GM12878 (cell line): ENCODE data around the gene TEX51. TPM values are rescaled to one million over a fixed set of nuclear protein-coding genes. Genes with fewer than 3 reads are reported as not detected.

Experiments
- ATAC-seq: fragments of 200-7000 bp; cut with Tn5 transposase; 3 replicates; pipeline ENCODE4 v1.9.1; 2020; ENCODE audit warnings: mild to moderate bottlenecking, moderate library complexity
- BruUV-seq: library from RNA; stranded (reverse); fragments of 400-500 nt; replicated peaks from 2 replicates; lab custom pipeline; 2021; lab: Mats Ljungman, UMichigan
- CTCF ChIA-PET: fragments of 300-600 bp; sonication (Branson Sonifier 250); formaldehyde crosslinking; extraction: SDS; loops from one replicate; lab custom pipeline; 2021; ENCODE audit warnings: inconsistent platforms; lab: Yijun Ruan, JAX
- POLR2A ChIA-PET: fragments of 350-600 bp; formaldehyde crosslinking; extraction: SDS; loops from one replicate; lab custom pipeline; 2021; ENCODE audit warnings: inconsistent platforms; lab: Charles Lee
- RAD21 ChIA-PET: fragments of 300-600 bp; sonication (Branson Sonifier 250); formaldehyde crosslinking; loops from one replicate; lab custom pipeline; 2023; ENCODE audit warnings: antibody characterized with exemption; ENCODE audit not compliant: unreplicated experiment; lab: Charles Lee
- SMC1A ChIA-PET: fragments of 300-600 bp; sonication (Branson Sonifier 250); formaldehyde crosslinking; loops from one replicate; lab custom pipeline; 2023; ENCODE audit not compliant: unreplicated experiment, uncharacterized antibody; lab: Charles Lee
- DNase-seq: peaks from one replicate; pipeline ENCODE4 v3.0.0-alpha.2; 2011; ENCODE audit warnings: low read depth, low spot score
- FAIRE-seq: peaks from 3 replicates; lab custom pipeline; 2011; peaks lifted over from hg19 to GRCh38; lab: Jason Lieb, UNC
- H2AFZ ChIP-seq: 2 replicates; pipeline ENCODE4 v1.6.0; 2011; ENCODE audit warnings: low read depth, low read length, control low read depth; ENCODE audit not compliant: control insufficient read depth
- H3K27ac ChIP-seq: 2 replicates; pipeline ENCODE4 v1.5.1; 2011; ENCODE audit warnings: control low read depth; ENCODE audit not compliant: control insufficient read depth, insufficient read depth
- H3K27me3 ChIP-seq, 2 experiments: replicated peaks in 1 of 2; 2 replicates each; pipeline versions ENCODE4 v1.6.0 to v1.6.1; 2011; ENCODE audit warnings: low read length in 1 of 2; ENCODE audit not compliant: control insufficient read depth in 2 of 2, insufficient read depth in 2 of 2
- H3K36me3 ChIP-seq, 2 experiments: 2 replicates each; pipeline ENCODE4 v1.5.1; 2011; ENCODE audit warnings: low read length in 1 of 2; ENCODE audit not compliant: control insufficient read depth in 2 of 2, insufficient read depth in 2 of 2
- H3K4me1 ChIP-seq: 2 replicates; pipeline ENCODE4 v1.6.1; 2011; ENCODE audit warnings: mild to moderate bottlenecking, low read length, moderate library complexity, mixed read lengths; ENCODE audit not compliant: control insufficient read depth, insufficient read depth
- H3K4me2 ChIP-seq: 2 replicates; pipeline ENCODE4 v1.6.0; 2011; ENCODE audit warnings: control low read depth; ENCODE audit not compliant: control insufficient read depth, insufficient read depth
- H3K4me3 ChIP-seq: fragments of 200-600 bp; sonication (generic); 2 replicates; pipeline ENCODE4 v1.5.1; 2016
- H3K79me2 ChIP-seq: 2 replicates; pipeline ENCODE4 v1.6.0; 2011; ENCODE audit warnings: low read length; ENCODE audit not compliant: control insufficient read depth, insufficient read depth
- H3K9ac ChIP-seq: 2 replicates; pipeline ENCODE4 v1.8.0; 2011; ENCODE audit warnings: low read length, control low read depth, mixed read lengths; ENCODE audit not compliant: control insufficient read depth, insufficient read depth
- H3K9me3 ChIP-seq: replicated peaks from 3 replicates; pipeline ENCODE4 v1.5.1; 2011; ENCODE audit warnings: mild to moderate bottlenecking, low read length; ENCODE audit not compliant: control insufficient read depth, insufficient read depth
- H4K20me1 ChIP-seq: 2 replicates; pipeline ENCODE4 v1.6.0; 2011; ENCODE audit not compliant: control insufficient read depth, insufficient read depth
- FOXM1 ChIP-seq: IDR thresholded peaks from 2 replicates; pipeline ENCODE4 v1.6.1; 2012; ENCODE audit warnings: low read depth, mild to moderate bottlenecking, inconsistent platforms, low read length, moderate library complexity
- RAD21 ChIP-seq: IDR thresholded peaks from 2 replicates; pipeline ENCODE4 v1.6.1; 2011; ENCODE audit warnings: mild to moderate bottlenecking, low read depth, low read length, moderate library complexity; ENCODE audit not compliant: insufficient read depth
- TAF1 ChIP-seq: IDR thresholded peaks from 2 replicates; pipeline ENCODE4 v1.6.1; 2011; ENCODE audit warnings: mild to moderate bottlenecking, low read depth, low read length, borderline replicate concordance
- WGBS: methylation state at CpG from one replicate; pipeline ENCODE4 v1.1.6; 2016; ENCODE audit warnings: low lambda C conversion rate; ENCODE audit not compliant: insufficient replicate concordance, insufficient coverage; ENCODE audit errors: missing lambda C conversion rate; 5-methylcytosine and 5-hydroxymethylcytosine counted together
- in situ Hi-C: fragments of 300-500 bp; cut with MboI; formaldehyde crosslinking; loops from 9 replicates; pipeline ENCODE4 v1.14.3; 2018; ENCODE audit warnings: mixed read lengths
- intact Hi-C: fragments of 100-400 bp; cut with micrococcal nuclease; formaldehyde crosslinking; loops from one replicate; pipeline ENCODE4 v1.14.2; 2022; ENCODE audit not compliant: unreplicated experiment
- polyA plus RNA-seq, 11 experiments: library from polyadenylated mRNA; depleted of rRNA in 4 of 11; unstranded in 6 of 11; stranded (reverse) in 5 of 11; fragments of >200 nt; fragmentation: Nextera tagmentation in 4 of 11; fragmentation: Illumina TruSeq in 1 of 11; extraction: Ambion mirVana in 4 of 11; extraction: Trizol in 1 of 11; gene quantifications; 1 replicate in 1 of 11; 2 replicates in 10 of 11; pipeline versions ENCODE4 v1.2.1 to v1.2.3, GENCODE V29; 2011 to 2016; ENCODE audit warnings: inconsistent platforms in 2 of 11, missing spikeins in 2 of 11, low read depth in 1 of 11
- total RNA-seq, 4 experiments: library from RNA; depleted of rRNA in 3 of 4; stranded (reverse); fragments of >200 nt in 3 of 4; fragmentation: Illumina TruSeq in 1 of 4; extraction: Trizol in 1 of 4; gene quantifications; 2 replicates each; pipeline versions ENCODE4 v1.2.1 to v1.2.3, GENCODE V29; 2013 to 2021
- TF ChIP-seq, protein P1 (sequence below): fragments of 450-650 bp; IDR thresholded peaks from 2 replicates; pipeline ENCODE4 v1.6.1; 2016; ENCODE audit warnings: mild to moderate bottlenecking, moderate library complexity, borderline replicate concordance
- TF ChIP-seq, protein P2 (sequence below): fragments of 450-650 bp; IDR thresholded peaks from 2 replicates; pipeline ENCODE4 v1.6.1; 2017; ENCODE audit warnings: low read depth, mild to moderate bottlenecking, moderate library complexity
- TF ChIP-seq, protein P3 (sequence below): IDR thresholded peaks from 2 replicates; pipeline ENCODE4 v1.6.1; 2012; ENCODE audit warnings: improper control_type of control experiment, low read depth, low read length; ENCODE audit not compliant: insufficient replicate concordance

The TEX51 gene
- total and polyA plus RNA-seq, 10 of the 15 experiments (the other 5 are each of a cell fraction or from before 2014, with no cell fraction given), result not detected

DNA sequence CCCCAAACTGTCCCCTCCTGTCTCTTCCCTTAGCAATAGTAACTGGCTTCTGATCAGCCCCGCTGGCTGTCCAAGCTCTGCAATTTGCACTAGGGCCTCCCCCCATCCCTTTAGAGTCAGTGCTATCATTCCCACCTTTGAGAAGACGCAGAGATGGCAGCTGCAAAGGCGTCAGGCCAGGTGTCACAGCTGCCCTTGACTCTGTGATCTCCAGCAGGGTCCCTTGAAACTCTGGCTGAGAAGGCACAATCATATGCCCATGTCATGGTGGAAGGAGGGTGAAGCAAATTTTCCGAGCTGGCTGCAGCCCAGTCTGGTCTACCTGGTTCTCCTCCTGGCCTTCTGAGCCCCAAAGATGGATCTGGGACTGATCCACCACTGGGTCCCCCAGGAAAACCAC, 49.2 kb upstream of the TEX51 start:
- RAD21 ChIA-PET, result no interaction called here
- FAIRE-seq (no peak), ATAC-seq (no peak), DNase-seq (no peak)
- Histone ChIP-seq H2AFZ (no peak overlapping the region), H3K9me3 (no peaks in the 10 kb centered on the region), H3K79me2 (no peaks in the 10 kb centered on the region), H3K4me3 (no peak overlapping the region), H3K4me2 (no peak overlapping the region), H3K27ac (no peak overlapping the region), H4K20me1 (no peaks in the 10 kb centered on the region), H3K4me1 (no peaks in the 10 kb centered on the region), H3K36me3 (no peaks in the 10 kb centered on the region), H3K9ac (no peak overlapping the region), H3K27me3 (peaks cover 0 to 1% of the 10 kb centered on the region in 2 experiments; a peak in 1 of 4 replicates)
- in situ Hi-C loops (no loop called here), intact Hi-C loops (no loop called here)
- POLR2A ChIA-PET, result no interaction called here
- SMC1A ChIA-PET, result no interaction called here
- WGBS, result 10% methylated on average over 4 of the region's 4 CpGs
- TF ChIP-seq, protein P1, sequence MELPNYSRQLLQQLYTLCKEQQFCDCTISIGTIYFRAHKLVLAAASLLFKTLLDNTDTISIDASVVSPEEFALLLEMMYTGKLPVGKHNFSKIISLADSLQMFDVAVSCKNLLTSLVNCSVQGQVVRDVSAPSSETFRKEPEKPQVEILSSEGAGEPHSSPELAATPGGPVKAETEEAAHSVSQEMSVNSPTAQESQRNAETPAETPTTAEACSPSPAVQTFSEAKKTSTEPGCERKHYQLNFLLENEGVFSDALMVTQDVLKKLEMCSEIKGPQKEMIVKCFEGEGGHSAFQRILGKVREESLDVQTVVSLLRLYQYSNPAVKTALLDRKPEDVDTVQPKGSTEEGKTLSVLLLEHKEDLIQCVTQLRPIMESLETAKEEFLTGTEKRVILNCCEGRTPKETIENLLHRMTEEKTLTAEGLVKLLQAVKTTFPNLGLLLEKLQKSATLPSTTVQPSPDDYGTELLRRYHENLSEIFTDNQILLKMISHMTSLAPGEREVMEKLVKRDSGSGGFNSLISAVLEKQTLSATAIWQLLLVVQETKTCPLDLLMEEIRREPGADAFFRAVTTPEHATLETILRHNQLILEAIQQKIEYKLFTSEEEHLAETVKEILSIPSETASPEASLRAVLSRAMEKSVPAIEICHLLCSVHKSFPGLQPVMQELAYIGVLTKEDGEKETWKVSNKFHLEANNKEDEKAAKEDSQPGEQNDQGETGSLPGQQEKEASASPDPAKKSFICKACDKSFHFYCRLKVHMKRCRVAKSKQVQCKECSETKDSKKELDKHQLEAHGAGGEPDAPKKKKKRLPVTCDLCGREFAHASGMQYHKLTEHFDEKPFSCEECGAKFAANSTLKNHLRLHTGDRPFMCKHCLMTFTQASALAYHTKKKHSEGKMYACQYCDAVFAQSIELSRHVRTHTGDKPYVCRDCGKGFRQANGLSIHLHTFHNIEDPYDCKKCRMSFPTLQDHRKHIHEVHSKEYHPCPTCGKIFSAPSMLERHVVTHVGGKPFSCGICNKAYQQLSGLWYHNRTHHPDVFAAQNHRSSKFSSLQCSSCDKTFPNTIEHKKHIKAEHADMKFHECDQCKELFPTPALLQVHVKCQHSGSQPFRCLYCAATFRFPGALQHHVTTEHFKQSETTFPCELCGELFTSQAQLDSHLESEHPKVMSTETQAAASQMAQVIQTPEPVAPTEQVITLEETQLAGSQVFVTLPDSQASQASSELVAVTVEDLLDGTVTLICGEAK, result no peak
- TF ChIP-seq, protein P2, sequence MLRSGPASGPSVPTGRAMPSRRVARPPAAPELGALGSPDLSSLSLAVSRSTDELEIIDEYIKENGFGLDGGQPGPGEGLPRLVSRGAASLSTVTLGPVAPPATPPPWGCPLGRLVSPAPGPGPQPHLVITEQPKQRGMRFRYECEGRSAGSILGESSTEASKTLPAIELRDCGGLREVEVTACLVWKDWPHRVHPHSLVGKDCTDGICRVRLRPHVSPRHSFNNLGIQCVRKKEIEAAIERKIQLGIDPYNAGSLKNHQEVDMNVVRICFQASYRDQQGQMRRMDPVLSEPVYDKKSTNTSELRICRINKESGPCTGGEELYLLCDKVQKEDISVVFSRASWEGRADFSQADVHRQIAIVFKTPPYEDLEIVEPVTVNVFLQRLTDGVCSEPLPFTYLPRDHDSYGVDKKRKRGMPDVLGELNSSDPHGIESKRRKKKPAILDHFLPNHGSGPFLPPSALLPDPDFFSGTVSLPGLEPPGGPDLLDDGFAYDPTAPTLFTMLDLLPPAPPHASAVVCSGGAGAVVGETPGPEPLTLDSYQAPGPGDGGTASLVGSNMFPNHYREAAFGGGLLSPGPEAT, result no peak
- TF ChIP-seq TAF1, result no peak
- TF ChIP-seq, protein P3, sequence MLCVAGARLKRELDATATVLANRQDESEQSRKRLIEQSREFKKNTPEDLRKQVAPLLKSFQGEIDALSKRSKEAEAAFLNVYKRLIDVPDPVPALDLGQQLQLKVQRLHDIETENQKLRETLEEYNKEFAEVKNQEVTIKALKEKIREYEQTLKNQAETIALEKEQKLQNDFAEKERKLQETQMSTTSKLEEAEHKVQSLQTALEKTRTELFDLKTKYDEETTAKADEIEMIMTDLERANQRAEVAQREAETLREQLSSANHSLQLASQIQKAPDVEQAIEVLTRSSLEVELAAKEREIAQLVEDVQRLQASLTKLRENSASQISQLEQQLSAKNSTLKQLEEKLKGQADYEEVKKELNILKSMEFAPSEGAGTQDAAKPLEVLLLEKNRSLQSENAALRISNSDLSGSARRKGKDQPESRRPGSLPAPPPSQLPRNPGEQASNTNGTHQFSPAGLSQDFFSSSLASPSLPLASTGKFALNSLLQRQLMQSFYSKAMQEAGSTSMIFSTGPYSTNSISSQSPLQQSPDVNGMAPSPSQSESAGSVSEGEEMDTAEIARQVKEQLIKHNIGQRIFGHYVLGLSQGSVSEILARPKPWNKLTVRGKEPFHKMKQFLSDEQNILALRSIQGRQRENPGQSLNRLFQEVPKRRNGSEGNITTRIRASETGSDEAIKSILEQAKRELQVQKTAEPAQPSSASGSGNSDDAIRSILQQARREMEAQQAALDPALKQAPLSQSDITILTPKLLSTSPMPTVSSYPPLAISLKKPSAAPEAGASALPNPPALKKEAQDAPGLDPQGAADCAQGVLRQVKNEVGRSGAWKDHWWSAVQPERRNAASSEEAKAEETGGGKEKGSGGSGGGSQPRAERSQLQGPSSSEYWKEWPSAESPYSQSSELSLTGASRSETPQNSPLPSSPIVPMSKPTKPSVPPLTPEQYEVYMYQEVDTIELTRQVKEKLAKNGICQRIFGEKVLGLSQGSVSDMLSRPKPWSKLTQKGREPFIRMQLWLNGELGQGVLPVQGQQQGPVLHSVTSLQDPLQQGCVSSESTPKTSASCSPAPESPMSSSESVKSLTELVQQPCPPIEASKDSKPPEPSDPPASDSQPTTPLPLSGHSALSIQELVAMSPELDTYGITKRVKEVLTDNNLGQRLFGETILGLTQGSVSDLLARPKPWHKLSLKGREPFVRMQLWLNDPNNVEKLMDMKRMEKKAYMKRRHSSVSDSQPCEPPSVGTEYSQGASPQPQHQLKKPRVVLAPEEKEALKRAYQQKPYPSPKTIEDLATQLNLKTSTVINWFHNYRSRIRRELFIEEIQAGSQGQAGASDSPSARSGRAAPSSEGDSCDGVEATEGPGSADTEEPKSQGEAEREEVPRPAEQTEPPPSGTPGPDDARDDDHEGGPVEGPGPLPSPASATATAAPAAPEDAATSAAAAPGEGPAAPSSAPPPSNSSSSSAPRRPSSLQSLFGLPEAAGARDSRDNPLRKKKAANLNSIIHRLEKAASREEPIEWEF, result no peak
- TF ChIP-seq RAD21, result no peak
- TF ChIP-seq FOXM1, result no peak
- CTCF ChIA-PET, result no interaction called here
- BruUV-seq, result no TSS peak
